Sigmoid colon (tissue), 7 donors: ENCODE results near the gene MAP3K7CL. TPM values are rescaled to one million over a fixed set of nuclear protein-coding genes. Genes with fewer than 3 reads are reported as not detected.

ENCODE experiments used
- DNase-seq: peaks from one replicate; pipeline ENCODE4 v3.0.0-alpha.2; 2019
- H3K27ac ChIP-seq, 4 donors: fragments of 200-600 bp; sonication (generic); one replicate each; pipeline ENCODE4 v1.5.1; 2016 to 2019; ENCODE audit warnings: mild to moderate bottlenecking in 1 of 4
- H3K27me3 ChIP-seq, 3 donors: fragments of 200-600 bp; sonication (generic); one replicate each; pipeline ENCODE4 v1.5.1; 2019; ENCODE audit warnings: mild to moderate bottlenecking in 1 of 3
- H3K36me3 ChIP-seq, 4 donors: fragments of 200-600 bp; sonication (generic); one replicate each; pipeline ENCODE4 v1.5.1; 2016 to 2019
- H3K4me1 ChIP-seq, 4 donors: fragments of 200-600 bp; sonication (generic); one replicate each; pipeline ENCODE4 v1.5.1; 2017 to 2019
- H3K4me3 ChIP-seq, 4 donors: fragments of 200-600 bp; sonication (generic); one replicate each; pipeline ENCODE4 v1.5.1; 2017 to 2019; ENCODE audit warnings: mild to moderate bottlenecking in 2 of 4, moderate library complexity in 1 of 4
- H3K9me3 ChIP-seq, 4 donors: fragments of 200-600 bp in 3 of 4; sonication (generic) in 3 of 4; one replicate each; pipeline versions ENCODE4 v1.5.1 to v1.6.1; 2013 to 2019
- EP300 ChIP-seq, 4 donors: sonication (generic); formaldehyde crosslinking; IDR thresholded peaks; one replicate each; pipeline ENCODE4 v1.6.1; 2017; ENCODE audit warnings: antibody characterized with exemption in 4 of 4
- POLR2A ChIP-seq, 2 donors: fragments of 450-650 bp; IDR thresholded peaks; one replicate each; pipeline ENCODE4 v1.6.1; 2016; ENCODE audit warnings: antibody characterized with exemption in 2 of 2, mild to moderate bottlenecking in 2 of 2, moderate library complexity in 2 of 2
- POLR2AphosphoS5 ChIP-seq, 4 donors: sonication (generic); formaldehyde crosslinking; IDR thresholded peaks; one replicate each; pipeline ENCODE4 v1.6.1; 2017; ENCODE audit warnings: antibody characterized with exemption in 4 of 4
- WGBS, 2 donors: extraction: QIAGEN DNeasy Blood & Tissue Kit; methylation state at CpG; one replicate each; pipeline ENCODE4 v1.1.7; 2013; 5-methylcytosine and 5-hydroxymethylcytosine counted together
- intact Hi-C: fragments of 100-400 bp; cut with DNase I; formaldehyde crosslinking; loops from one replicate; pipeline ENCODE4 v1.15.1; 2023
- polyA plus RNA-seq, 3 donors: library from polyadenylated mRNA; stranded (reverse); fragments of 200-250 nt; gene quantifications; one replicate each; pipeline ENCODE4 v1.2.3, GENCODE V29; 2013
- total RNA-seq, 4 donors: library from RNA; depleted of rRNA; stranded (reverse); fragments of >200 nt; gene quantifications; one replicate each; pipeline ENCODE4 v1.1.0, GENCODE V29; 2016
- TF ChIP-seq, protein P1 (sequence below), 4 experiments: fragments of 450-650 bp in 3 of 4; fragments of 200-600 bp in 1 of 4; IDR thresholded peaks; one replicate each; pipeline ENCODE4 v1.5.1; 2016 to 2019; ENCODE audit warnings: antibody characterized with exemption in 4 of 4, mild to moderate bottlenecking in 3 of 4, moderate library complexity in 2 of 4
- donor health status: healthy with polysubstance abuse.
- donor health status: Bipolar disorder and iron deficiency.
- donor health status: healthy.

Gene MAP3K7CL
- total and polyA plus RNA-seq, 7 donors: 2.3 to 12.2 (median 4.6) TPM

- DNase-seq: no peak
- Histone ChIP-seq H3K9me3 (no peaks in the 10 kb centered on the region), H3K4me3 (no peak overlapping the region), H3K27ac (no peak overlapping the region), H3K27me3 (no peaks in the 10 kb centered on the region), H3K4me1 (peaks cover 0 to 18% (median 17%) of the 10 kb centered on the region in 4 donors), H3K36me3 (no peaks in the 10 kb centered on the region)
- TF ChIP-seq POLR2A (IDR thresholded peaks at IDR 0.05): no peak
- 84 to 94% methylated on average over 1 of the region's 1 CpG for WGBS, 2 donors
- intact Hi-C loops: no loop called here
Observed at GRCh38 chr21:29179503-29179902, 49.1 kb downstream of the MAP3K7CL start.

- intact Hi-C loops: loop anchor here (5.0 to 10.0 kb wide), 2 partner anchors 53 to 120 kb away; no protein-coding TSS in a partner anchor
- H3K4me1 ChIP-seq: peaks cover 0 to 24% (median 18%) of the 10 kb centered on the region in 4 donors
- H3K36me3 ChIP-seq: no peaks in the 10 kb centered on the region
- H3K27ac ChIP-seq: peak overlapping the region; percentile 68 to 80 (median 74)
- H3K27me3 ChIP-seq: no peaks in the 10 kb centered on the region
- peak overlapping the region in 3 of 4 donors; percentile 26 to 40 (median 31) for H3K4me3 ChIP-seq
- no peaks in the 10 kb centered on the region for H3K9me3 ChIP-seq
- TF ChIP-seq EP300 (IDR thresholded peaks at IDR 0.05) (peak in 1 of 4 donors; percentile 56), POLR2AphosphoS5 (IDR thresholded peaks at IDR 0.05) (peak in 3 of 4 donors; percentile 24 to 82 (median 36)), POLR2A (IDR thresholded peaks at IDR 0.05) (no peak)
- TF ChIP-seq, protein P1, sequence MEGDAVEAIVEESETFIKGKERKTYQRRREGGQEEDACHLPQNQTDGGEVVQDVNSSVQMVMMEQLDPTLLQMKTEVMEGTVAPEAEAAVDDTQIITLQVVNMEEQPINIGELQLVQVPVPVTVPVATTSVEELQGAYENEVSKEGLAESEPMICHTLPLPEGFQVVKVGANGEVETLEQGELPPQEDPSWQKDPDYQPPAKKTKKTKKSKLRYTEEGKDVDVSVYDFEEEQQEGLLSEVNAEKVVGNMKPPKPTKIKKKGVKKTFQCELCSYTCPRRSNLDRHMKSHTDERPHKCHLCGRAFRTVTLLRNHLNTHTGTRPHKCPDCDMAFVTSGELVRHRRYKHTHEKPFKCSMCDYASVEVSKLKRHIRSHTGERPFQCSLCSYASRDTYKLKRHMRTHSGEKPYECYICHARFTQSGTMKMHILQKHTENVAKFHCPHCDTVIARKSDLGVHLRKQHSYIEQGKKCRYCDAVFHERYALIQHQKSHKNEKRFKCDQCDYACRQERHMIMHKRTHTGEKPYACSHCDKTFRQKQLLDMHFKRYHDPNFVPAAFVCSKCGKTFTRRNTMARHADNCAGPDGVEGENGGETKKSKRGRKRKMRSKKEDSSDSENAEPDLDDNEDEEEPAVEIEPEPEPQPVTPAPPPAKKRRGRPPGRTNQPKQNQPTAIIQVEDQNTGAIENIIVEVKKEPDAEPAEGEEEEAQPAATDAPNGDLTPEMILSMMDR (IDR thresholded peaks at IDR 0.05): no peak
- no peak for DNase-seq
- 11 to 43% methylated on average over 9 of the region's 9 CpGs for WGBS, 2 donors
Observed at GRCh38 chr21:29181799-29182470, 51.5 kb downstream of the MAP3K7CL start.

DNA sequence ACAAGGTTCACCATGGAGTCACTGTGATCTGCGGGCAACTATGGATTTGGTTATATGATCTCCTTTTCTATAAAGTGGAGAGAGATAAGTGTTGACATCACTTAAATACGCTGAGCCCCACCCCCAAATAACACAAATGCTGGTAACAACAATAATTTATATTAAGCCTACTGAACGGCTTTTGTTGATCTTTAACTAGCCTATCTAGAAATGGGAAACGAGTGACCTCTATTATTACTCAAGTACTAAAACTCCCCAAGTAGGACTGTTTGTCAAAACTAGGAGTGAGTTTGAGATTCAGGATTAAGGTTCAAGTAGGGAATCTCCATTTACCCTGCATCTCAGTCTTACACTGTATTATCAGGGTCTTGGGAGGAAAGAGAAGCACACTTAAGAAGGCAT lies 52.2 kb downstream of the MAP3K7CL start:
- H3K36me3 ChIP-seq: no peaks in the 10 kb centered on the region
- peak overlapping the region; percentile 68 to 80 (median 74) for H3K27ac ChIP-seq
- DNase-seq: no peak
- no peaks in the 10 kb centered on the region for H3K27me3 ChIP-seq
- no peaks in the 10 kb centered on the region for H3K9me3 ChIP-seq
- H3K4me3 ChIP-seq: peak overlapping the region in 1 of 4 donors; percentile 40
- peaks cover 0 to 31% (median 20%) of the 10 kb centered on the region in 4 donors for H3K4me1 ChIP-seq
- TF ChIP-seq EP300 (IDR thresholded peaks at IDR 0.05) (no peak), POLR2A (IDR thresholded peaks at IDR 0.05) (no peak), POLR2AphosphoS5 (IDR thresholded peaks at IDR 0.05) (no peak)
- TF ChIP-seq, protein P1 (IDR thresholded peaks at IDR 0.05): no peak
- intact Hi-C loops: loop anchor here (5.0 to 10.0 kb wide), 2 partner anchors 52 to 120 kb away; no protein-coding TSS in a partner anchor
- WGBS, 2 donors: 13 to 67% methylated on average over 4 of the region's 4 CpGs

- Histone ChIP-seq H3K27me3 (no peaks in the 10 kb centered on the region), H3K27ac (no peak overlapping the region), H3K4me1 (peaks cover 0 to 37% (median 27%) of the 10 kb centered on the region in 4 donors), H3K9me3 (no peaks in the 10 kb centered on the region), H3K36me3 (no peaks in the 10 kb centered on the region), H3K4me3 (no peak overlapping the region)
- 39 to 42% methylated on average over 1 of the region's 1 CpG for WGBS, 2 donors
- no peak for DNase-seq
- TF ChIP-seq POLR2AphosphoS5 (IDR thresholded peaks at IDR 0.05): no peak
- no peak for TF ChIP-seq EP300 (IDR thresholded peaks at IDR 0.05)
- no peak for TF ChIP-seq POLR2A (IDR thresholded peaks at IDR 0.05)
- TF ChIP-seq, protein P1 (IDR thresholded peaks at IDR 0.05): no peak
- intact Hi-C loops: loop anchor here (5.0 to 10.0 kb wide), 2 partner anchors 51 to 118 kb away; no protein-coding TSS in a partner anchor
Observed at GRCh38 chr21:29184037-29184436, 53.6 kb downstream of the MAP3K7CL start.

GRCh38 chr21:29185172-29185571 lies 54.7 kb downstream of the MAP3K7CL start:
- WGBS, 2 donors: 95 to 97% methylated on average over 1 of the region's 1 CpG
- intact Hi-C loops: loop anchor here (10.0 kb wide), 1 partner anchor 50 kb away; no protein-coding TSS in a partner anchor
- Histone ChIP-seq H3K27ac (no peak overlapping the region), H3K4me3 (no peak overlapping the region), H3K36me3 (no peaks in the 10 kb centered on the region), H3K9me3 (no peaks in the 10 kb centered on the region), H3K27me3 (no peaks in the 10 kb centered on the region), H3K4me1 (peaks cover 0 to 37% (median 27%) of the 10 kb centered on the region in 4 donors)
- no peak for DNase-seq
- no peak for TF ChIP-seq POLR2AphosphoS5 (IDR thresholded peaks at IDR 0.05)
- no peak for TF ChIP-seq EP300 (IDR thresholded peaks at IDR 0.05)
- no peak for TF ChIP-seq POLR2A (IDR thresholded peaks at IDR 0.05)
- TF ChIP-seq, protein P1 (IDR thresholded peaks at IDR 0.05): no peak
